Caki2 (cell line): ENCODE measurements around the gene IGFBP6. TPM values are rescaled to one million over a fixed set of nuclear protein-coding genes. Genes with fewer than 3 reads are reported as not detected.
A peak's percentile ranks its signal among the peaks of the same experiment; 100 is the strongest.
"Not testable (repeated sequence)": the region's sequence is repeated elsewhere in the genome, so short reads cannot be mapped to it uniquely, and the experiment has no call there.

ENCODE experiments used
- DNase-seq: peaks from one replicate; pipeline ENCODE4 v3.0.0-alpha.2; 2015; ENCODE audit warnings: low read depth
- in situ Hi-C: cut with HindIII; loops from 2 replicates; pipeline ENCODE4 v1.10.0; 2016; ENCODE audit warnings: low sequenced_read_pairs, low pct_unique_long_range_greater_than_20kb, mixed read lengths
- total RNA-seq: library from RNA; depleted of rRNA; stranded (reverse); fragments of >200 nt; shearing (Covaris generic); gene quantifications from 2 replicates; pipeline ENCODE4 v1.2.3, GENCODE V29; 2014; ENCODE audit warnings: low replicate concordance

The IGFBP6 gene
- total RNA-seq, 1 experiment from 2014 or later, result 265 TPM

GRCh38 chr12:53090554-53090953 lies 6.9 kb upstream of the IGFBP6 start:
- in situ Hi-C loops, result no loop called here
- no peak for DNase-seq

GRCh38 chr12:53091756-53092155 lies 5.7 kb upstream of the IGFBP6 start:
- DNase-seq, result no peak
- in situ Hi-C loops, result no loop called here

GRCh38 chr12:53093777-53094393 lies 3.6 kb upstream of the IGFBP6 start:
- no peak for DNase-seq
- in situ Hi-C loops, result no loop called here

GRCh38 chr12:53094394-53094787 lies 3.1 kb upstream of the IGFBP6 start:
- DNase-seq, result no peak

GRCh38 chr12:53094796-53095595 lies 2.5 kb upstream of the IGFBP6 start:
- in situ Hi-C loops, DNase-seq: not testable (repeated sequence)

More at GRCh38 chr12:53094394-53094787, 3.1 kb upstream of the IGFBP6 start:
- in situ Hi-C loops, result no loop called here

GRCh38 chr12:53095596-53095895 lies 1.9 kb upstream of the IGFBP6 start:
- in situ Hi-C loops, DNase-seq: not testable (repeated sequence)

- DNase-seq, result peak; percentile 25
- in situ Hi-C loops, result no loop called here
These were observed 1.3 kb upstream of the IGFBP6 start for GRCh38 chr12:53096089-53096741.

GRCh38 chr12:53096759-53097158 lies 708 bp upstream of the IGFBP6 start:
- no peak for DNase-seq
- in situ Hi-C loops, result no loop called here

- in situ Hi-C loops, result no loop called here
- DNase-seq, result peak; percentile 19
These were observed 282 bp upstream of the IGFBP6 start for GRCh38 chr12:53097207-53097563.

- in situ Hi-C loops, result no loop called here
- DNase-seq, result peak; percentile 90
These were observed 1.0 kb downstream of the IGFBP6 start for GRCh38 chr12:53098354-53098981.

- in situ Hi-C loops, result no loop called here
- DNase-seq, result peak; percentile 96
These were observed 1.8 kb downstream of the IGFBP6 start for GRCh38 chr12:53099071-53099882.

GRCh38 chr12:53100466-53101151 lies 3.1 kb downstream of the IGFBP6 start:
- in situ Hi-C loops, result no loop called here
- no peak for DNase-seq

GRCh38 chr12:53101266-53101665 lies 3.8 kb downstream of the IGFBP6 start:
- no peak for DNase-seq
- in situ Hi-C loops, result no loop called here

- in situ Hi-C loops, result no loop called here
- no peak for DNase-seq
These were observed 4.7 kb downstream of the IGFBP6 start for GRCh38 chr12:53101931-53102781.

- no peak for DNase-seq
- in situ Hi-C loops, result no loop called here
These were observed 5.7 kb downstream of the IGFBP6 start, which contains the start of gene SOAT2 for GRCh38 chr12:53102883-53103807. TSS of gene SOAT2 (plus strand) at chr12:53103486. CDS start at chr12:53103578, 92 bp downstream.

GRCh38 chr12:53103860-53104305 lies 6.4 kb downstream of the IGFBP6 start:
- in situ Hi-C loops, result no loop called here
- no peak for DNase-seq
